ENCODE data around the gene WBP1L. TPM values are rescaled to one million over a fixed set of nuclear protein-coding genes. Genes with fewer than 3 reads are reported as not detected.
"Not testable (repeated sequence)": the region's sequence is repeated elsewhere in the genome, so short reads cannot be mapped to it uniquely, and the experiment has no call there.

Gene WBP1L
- total and polyA plus RNA-seq, 12 donors: 14.3 to 33.3 (median 20.7) TPM

DNA sequence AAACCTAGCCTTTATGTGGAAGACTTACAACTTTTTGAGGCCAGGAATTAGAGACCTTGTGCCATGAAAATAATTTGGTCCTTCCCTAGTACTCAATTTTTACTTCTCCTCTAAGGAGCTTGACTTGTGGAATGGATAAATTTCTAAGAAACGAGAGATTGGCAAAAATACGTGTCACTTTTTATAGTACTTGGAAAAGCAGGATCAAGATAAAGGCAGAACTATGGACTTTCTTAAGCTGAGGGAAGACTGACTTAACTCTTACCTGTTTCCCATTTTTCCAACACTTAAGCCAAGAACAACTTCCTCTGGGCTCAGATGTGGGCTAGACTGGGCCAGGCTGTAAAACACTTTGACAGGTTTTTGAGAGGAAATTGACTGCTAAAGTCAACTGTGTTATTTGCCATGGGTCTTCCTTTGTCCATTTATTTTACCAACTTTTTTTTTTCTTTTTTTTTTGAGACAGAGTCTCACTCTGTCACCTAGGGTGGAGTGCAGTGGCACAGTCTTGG lies 2.0 kb upstream of the WBP1L start:
- ATAC-seq (no peak), DNase-seq (no peak)
- intact Hi-C loops (cut with DNase I): loop anchor here in 5 of 10 donors (5.0 to 10.0 kb wide), 3 partner anchors 36 to 76 kb away; no protein-coding TSS in a partner anchor
- Histone ChIP-seq H3K4me1 (peaks cover 0 to 61% (median 30%) of the 10 kb centered on the region in 9 donors), H3K4me3 (no peak overlapping the region), H3K9me3 (no peaks in the 10 kb centered on the region), H3K27ac (peak overlapping the region in 1 of 10 donors; percentile 0), H3K27me3 (no peaks in the 10 kb centered on the region), H3K36me3 (peaks cover 0 to 8% (median 0%) of the 10 kb centered on the region in 9 donors)
- 65 to 79% methylated on average over 2 of the region's 2 CpGs for WGBS, 2 donors
- TF ChIP-seq, protein P1, sequence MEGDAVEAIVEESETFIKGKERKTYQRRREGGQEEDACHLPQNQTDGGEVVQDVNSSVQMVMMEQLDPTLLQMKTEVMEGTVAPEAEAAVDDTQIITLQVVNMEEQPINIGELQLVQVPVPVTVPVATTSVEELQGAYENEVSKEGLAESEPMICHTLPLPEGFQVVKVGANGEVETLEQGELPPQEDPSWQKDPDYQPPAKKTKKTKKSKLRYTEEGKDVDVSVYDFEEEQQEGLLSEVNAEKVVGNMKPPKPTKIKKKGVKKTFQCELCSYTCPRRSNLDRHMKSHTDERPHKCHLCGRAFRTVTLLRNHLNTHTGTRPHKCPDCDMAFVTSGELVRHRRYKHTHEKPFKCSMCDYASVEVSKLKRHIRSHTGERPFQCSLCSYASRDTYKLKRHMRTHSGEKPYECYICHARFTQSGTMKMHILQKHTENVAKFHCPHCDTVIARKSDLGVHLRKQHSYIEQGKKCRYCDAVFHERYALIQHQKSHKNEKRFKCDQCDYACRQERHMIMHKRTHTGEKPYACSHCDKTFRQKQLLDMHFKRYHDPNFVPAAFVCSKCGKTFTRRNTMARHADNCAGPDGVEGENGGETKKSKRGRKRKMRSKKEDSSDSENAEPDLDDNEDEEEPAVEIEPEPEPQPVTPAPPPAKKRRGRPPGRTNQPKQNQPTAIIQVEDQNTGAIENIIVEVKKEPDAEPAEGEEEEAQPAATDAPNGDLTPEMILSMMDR (IDR thresholded peaks at IDR 0.05): no peak

- WGBS, 2 donors: 80 to 87% methylated on average over 5 of the region's 5 CpGs
These were observed 1.4 kb upstream of the WBP1L start for GRCh38 chr10:102742313-102742712.

GRCh38 chr10:102743078-102743587 lies 615 bp upstream of the WBP1L start:
- DNase-seq (no peak), ATAC-seq (no peak)
- intact Hi-C loops (cut with DNase I): loop anchor here in 5 of 10 donors (5.0 to 10.0 kb wide), 3 partner anchors 34 to 74 kb away; no protein-coding TSS in a partner anchor
- TF ChIP-seq, protein P1 (IDR thresholded peaks at IDR 0.05): no peak
- H3K27ac ChIP-seq: peak overlapping the region in 4 of 10 donors; percentile 27 to 98 (median 46)
- peaks cover 0 to 59% (median 32%) of the 10 kb centered on the region in 9 donors for H3K4me1 ChIP-seq
- no peaks in the 10 kb centered on the region for H3K9me3 ChIP-seq
- peaks cover 0 to 10% (median 0%) of the 10 kb centered on the region in 9 donors for H3K36me3 ChIP-seq
- no peaks in the 10 kb centered on the region for H3K27me3 ChIP-seq
- H3K4me3 ChIP-seq: peak overlapping the region in 7 of 10 donors; percentile 34 to 97 (median 95)
- 27 to 29% methylated on average over 7 of the region's 7 CpGs for WGBS, 2 donors

More at GRCh38 chr10:102742313-102742712, 1.4 kb upstream of the WBP1L start:
- Histone ChIP-seq H3K4me1 (peaks cover 0 to 62% (median 32%) of the 10 kb centered on the region in 9 donors), H3K27ac (peak overlapping the region in 1 of 10 donors; percentile 0), H3K36me3 (peaks cover 0 to 12% (median 0%) of the 10 kb centered on the region in 9 donors)
- not testable (repeated sequence) for H3K9me3 ChIP-seq, ATAC-seq, DNase-seq, H3K4me3 ChIP-seq, H3K27me3 ChIP-seq
- intact Hi-C loops (cut with DNase I): loop anchor here in 5 of 10 donors (5.0 to 10.0 kb wide), 3 partner anchors 35 to 75 kb away; no protein-coding TSS in a partner anchor

- DNase-seq: no peak
These were observed 765 bp downstream of the WBP1L start for GRCh38 chr10:102744374-102745051.

More at GRCh38 chr10:102744374-102745051, 765 bp downstream of the WBP1L start:
- intact Hi-C loops (cut with DNase I): loop anchor here in 6 of 10 donors (5.0 to 10.0 kb wide), 4 partner anchors 33 to 73 kb away; no protein-coding TSS in a partner anchor
- peak in 6 of 8 donors; percentile 11 to 57 (median 32) for ATAC-seq
- TF ChIP-seq, protein P1 (IDR thresholded peaks at IDR 0.05): no peak
- peak overlapping the region; percentile 79 to 98 (median 94) for H3K27ac ChIP-seq
- peak overlapping the region; percentile 83 to 99 (median 96) for H3K4me3 ChIP-seq
- H3K27me3 ChIP-seq: no peaks in the 10 kb centered on the region
- H3K36me3 ChIP-seq: peaks cover 0 to 10% (median 0%) of the 10 kb centered on the region in 9 donors
- WGBS, 2 donors: 10 to 16% methylated on average over 9 of the region's 9 CpGs
- H3K4me1 ChIP-seq: peaks cover 0 to 51% (median 31%) of the 10 kb centered on the region in 9 donors
- H3K9me3 ChIP-seq: no peaks in the 10 kb centered on the region

Measured in heart right ventricle (tissue), 16 donors.